Measurements from ENCODE around the gene BAZ2A. TPM values are rescaled to one million over a fixed set of nuclear protein-coding genes. Genes with fewer than 3 reads are reported as not detected.

BAZ2A gene
- polyA plus RNA-seq, 1 donor (not counting 4 experiments of a cell fraction or from before 2014, with no cell fraction given), result 55.7 TPM

GRCh38 chr12:56571121-56571520, 59.0 kb downstream of the BAZ2A start:
- no peak overlapping the region for H3K4me3 ChIP-seq (ENCODE audit: control insufficient read depth in 2 of 3, extremely low read depth in 1 of 3, insufficient read depth in 2 of 3, low read depth in 1 of 3, low read length in 3 of 3)
- DNase-seq (ENCODE audit: low read depth, low spot score) (no peak), FAIRE-seq (no peak)
- H3K9me3 ChIP-seq (ENCODE audit: control insufficient read depth, low read depth, low read length), result no peaks in the 10 kb centered on the region
- no peaks in the 10 kb centered on the region for H3K27me3 ChIP-seq (ENCODE audit: control insufficient read depth, extremely low read depth, insufficient read depth, low read length)
- no peak overlapping the region for H3K27ac ChIP-seq (ENCODE audit: control insufficient read depth, insufficient read depth, low read length)
- H3K4me1 ChIP-seq (ENCODE audit: control insufficient read depth, extremely low read depth, insufficient read depth, low read length), result no peaks in the 10 kb centered on the region
- no peaks in the 10 kb centered on the region for H3K9me1 ChIP-seq (ENCODE audit: control insufficient read depth, extremely low read depth, insufficient read depth, low read length)
- H4K20me1 ChIP-seq (ENCODE audit: control insufficient read depth, extremely low read depth, insufficient read depth, low read length), result no peaks in the 10 kb centered on the region
- H3K9ac ChIP-seq (ENCODE audit: control insufficient read depth, extremely low read depth, insufficient read depth, low read length), result no peak overlapping the region
- no peak overlapping the region for H2AFZ ChIP-seq (ENCODE audit: control insufficient read depth, low read length)
- peaks cover 24 to 30% of the 10 kb centered on the region in 2 experiments for H3K36me3 ChIP-seq (ENCODE audit: control insufficient read depth in 2 of 2, extremely low read depth in 1 of 2, insufficient read depth in 2 of 2, low read length in 2 of 2)
- H3K4me2 ChIP-seq (ENCODE audit: control insufficient read depth, extremely low read depth, insufficient read depth, low read depth, low read length), result no peak overlapping the region
- TF ChIP-seq EZH2 (IDR thresholded peaks at IDR 0.05; ENCODE audit: low read length), result no peak
- TF ChIP-seq, protein P1, sequence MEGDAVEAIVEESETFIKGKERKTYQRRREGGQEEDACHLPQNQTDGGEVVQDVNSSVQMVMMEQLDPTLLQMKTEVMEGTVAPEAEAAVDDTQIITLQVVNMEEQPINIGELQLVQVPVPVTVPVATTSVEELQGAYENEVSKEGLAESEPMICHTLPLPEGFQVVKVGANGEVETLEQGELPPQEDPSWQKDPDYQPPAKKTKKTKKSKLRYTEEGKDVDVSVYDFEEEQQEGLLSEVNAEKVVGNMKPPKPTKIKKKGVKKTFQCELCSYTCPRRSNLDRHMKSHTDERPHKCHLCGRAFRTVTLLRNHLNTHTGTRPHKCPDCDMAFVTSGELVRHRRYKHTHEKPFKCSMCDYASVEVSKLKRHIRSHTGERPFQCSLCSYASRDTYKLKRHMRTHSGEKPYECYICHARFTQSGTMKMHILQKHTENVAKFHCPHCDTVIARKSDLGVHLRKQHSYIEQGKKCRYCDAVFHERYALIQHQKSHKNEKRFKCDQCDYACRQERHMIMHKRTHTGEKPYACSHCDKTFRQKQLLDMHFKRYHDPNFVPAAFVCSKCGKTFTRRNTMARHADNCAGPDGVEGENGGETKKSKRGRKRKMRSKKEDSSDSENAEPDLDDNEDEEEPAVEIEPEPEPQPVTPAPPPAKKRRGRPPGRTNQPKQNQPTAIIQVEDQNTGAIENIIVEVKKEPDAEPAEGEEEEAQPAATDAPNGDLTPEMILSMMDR (optimal IDR thresholded peaks at IDR 0.05 in 1 of 3, IDR thresholded peaks at IDR 0.05 in 1 of 3, conservative IDR thresholded peaks at IDR 0.05 in 1 of 3; ENCODE audit: extremely low read depth in 1 of 3, insufficient read depth in 2 of 3, low read length in 3 of 3), result no peak
- H3K79me2 ChIP-seq (ENCODE audit: control insufficient read depth, insufficient read depth, low read length), result no peaks in the 10 kb centered on the region
- dilution Hi-C loops (cut with MboI; ENCODE audit: extremely low pct_ligation_motif_present, low sequenced_read_pairs), result no loop called here

- H3K36me3 ChIP-seq (ENCODE audit: control insufficient read depth in 2 of 2, extremely low read depth in 1 of 2, insufficient read depth in 2 of 2, low read length in 2 of 2), result peaks cover 34 to 45% of the 10 kb centered on the region in 2 experiments
- H3K4me3 ChIP-seq (ENCODE audit: control insufficient read depth in 2 of 3, extremely low read depth in 1 of 3, insufficient read depth in 2 of 3, low read depth in 1 of 3, low read length in 3 of 3), result no peak overlapping the region
- no peak overlapping the region for H3K27ac ChIP-seq (ENCODE audit: control insufficient read depth, insufficient read depth, low read length)
- no peaks in the 10 kb centered on the region for H3K9me1 ChIP-seq (ENCODE audit: control insufficient read depth, extremely low read depth, insufficient read depth, low read length)
- TF ChIP-seq, protein P1 (optimal IDR thresholded peaks at IDR 0.05 in 1 of 3, IDR thresholded peaks at IDR 0.05 in 1 of 3, conservative IDR thresholded peaks at IDR 0.05 in 1 of 3; ENCODE audit: extremely low read depth in 1 of 3, insufficient read depth in 2 of 3, low read length in 3 of 3), result no peak
- no peak for TF ChIP-seq EZH2 (IDR thresholded peaks at IDR 0.05; ENCODE audit: low read length)
- H3K9ac ChIP-seq (ENCODE audit: control insufficient read depth, extremely low read depth, insufficient read depth, low read length), result no peak overlapping the region
- no peak overlapping the region for H3K4me2 ChIP-seq (ENCODE audit: control insufficient read depth, extremely low read depth, insufficient read depth, low read depth, low read length)
- no peaks in the 10 kb centered on the region for H3K4me1 ChIP-seq (ENCODE audit: control insufficient read depth, extremely low read depth, insufficient read depth, low read length)
- dilution Hi-C loops (cut with MboI; ENCODE audit: extremely low pct_ligation_motif_present, low sequenced_read_pairs), result no loop called here
- peaks cover 6% of the 10 kb centered on the region for H3K79me2 ChIP-seq (ENCODE audit: control insufficient read depth, insufficient read depth, low read length)
- H2AFZ ChIP-seq (ENCODE audit: control insufficient read depth, low read length), result no peak overlapping the region
- no peak for FAIRE-seq
- H3K27me3 ChIP-seq (ENCODE audit: control insufficient read depth, extremely low read depth, insufficient read depth, low read length), result no peaks in the 10 kb centered on the region
- H3K9me3 ChIP-seq (ENCODE audit: control insufficient read depth, low read depth, low read length), result no peaks in the 10 kb centered on the region
- DNase-seq (ENCODE audit: low read depth, low spot score), result no peak
- H4K20me1 ChIP-seq (ENCODE audit: control insufficient read depth, extremely low read depth, insufficient read depth, low read length), result no peaks in the 10 kb centered on the region
Observed at GRCh38 chr12:56568146-56568545, 62.0 kb downstream of the BAZ2A start.
